Osteocyte (in vitro differentiated cells): ENCODE data around the gene TATDN2. TPM values are rescaled to one million over a fixed set of nuclear protein-coding genes. Genes with fewer than 3 reads are reported as not detected.

Source experiments
- DNase-seq: peaks from one replicate; pipeline ENCODE4 v3.0.0; 2021; ENCODE audit warnings: mixed read lengths; ENCODE audit not compliant: unreplicated experiment; ENCODE audit errors: extremely low spot score
- H3K27ac Mint-ChIP-seq: one replicate; pipeline ENCODE4 v1.8.0; 2021; ENCODE audit warnings: mild to moderate bottlenecking, mixed read lengths; ENCODE audit not compliant: unreplicated experiment
- H3K27me3 Mint-ChIP-seq: one replicate; pipeline ENCODE4 v1.8.0; 2021; ENCODE audit warnings: mixed read lengths; ENCODE audit not compliant: unreplicated experiment
- H3K36me3 Mint-ChIP-seq: one replicate; pipeline ENCODE4 v1.8.0; 2021; ENCODE audit warnings: mixed read lengths; ENCODE audit not compliant: unreplicated experiment
- H3K4me1 Mint-ChIP-seq: one replicate; pipeline ENCODE4 v1.8.0; 2021; ENCODE audit warnings: mixed read lengths; ENCODE audit not compliant: unreplicated experiment
- H3K4me3 Mint-ChIP-seq: one replicate; pipeline ENCODE4 v1.8.0; 2021; ENCODE audit warnings: mild to moderate bottlenecking, moderate library complexity, mixed read lengths; ENCODE audit not compliant: unreplicated experiment
- H3K9me3 Mint-ChIP-seq: one replicate; pipeline ENCODE4 v1.8.0; 2021; ENCODE audit warnings: mixed read lengths; ENCODE audit not compliant: unreplicated experiment
- total RNA-seq: library from RNA; stranded (reverse); gene quantifications from 2 replicates; pipeline ENCODE4 v1.2.1, GENCODE V29; 2021
- TF ChIP-seq, protein P1 (sequence below): fragments of 200-600 bp; sonication (generic); IDR thresholded peaks from 2 replicates; pipeline ENCODE4 v1.5.0; 2021; ENCODE audit warnings: antibody characterized with exemption, mild to moderate bottlenecking, moderate library complexity

The TATDN2 gene
- total RNA-seq, 1 donor from 2014 or later: 33.8 TPM

DNA sequence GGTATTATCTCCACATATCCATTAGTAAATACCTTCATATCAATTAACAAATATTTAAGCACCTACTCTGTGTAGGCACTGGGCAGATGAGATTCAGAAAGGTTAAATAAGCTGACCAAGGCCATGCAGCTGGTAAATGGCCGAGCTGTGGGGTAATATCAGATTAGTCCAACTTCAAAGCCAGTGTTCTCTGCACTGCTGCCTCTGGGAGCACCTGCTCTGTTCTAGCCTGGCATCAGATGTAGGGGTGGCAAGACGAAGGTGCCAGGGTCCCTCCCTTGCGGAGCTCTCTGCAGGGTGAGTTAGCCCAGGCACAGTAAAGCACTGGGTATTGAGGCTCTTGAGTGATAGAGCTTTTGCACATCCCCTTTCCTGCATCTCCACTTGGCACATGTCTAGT, 5.5 kb downstream of the TATDN2 start:
- DNase-seq: no peak
- Mint-ChIP-seq H3K4me1 (peaks cover 20% of the 10 kb centered on the region), H3K36me3 (peaks cover 34% of the 10 kb centered on the region), H3K9me3 (no peaks in the 10 kb centered on the region), H3K27ac (no peak overlapping the region), H3K27me3 (no peaks in the 10 kb centered on the region), H3K4me3 (no peak overlapping the region)
- TF ChIP-seq, protein P1, sequence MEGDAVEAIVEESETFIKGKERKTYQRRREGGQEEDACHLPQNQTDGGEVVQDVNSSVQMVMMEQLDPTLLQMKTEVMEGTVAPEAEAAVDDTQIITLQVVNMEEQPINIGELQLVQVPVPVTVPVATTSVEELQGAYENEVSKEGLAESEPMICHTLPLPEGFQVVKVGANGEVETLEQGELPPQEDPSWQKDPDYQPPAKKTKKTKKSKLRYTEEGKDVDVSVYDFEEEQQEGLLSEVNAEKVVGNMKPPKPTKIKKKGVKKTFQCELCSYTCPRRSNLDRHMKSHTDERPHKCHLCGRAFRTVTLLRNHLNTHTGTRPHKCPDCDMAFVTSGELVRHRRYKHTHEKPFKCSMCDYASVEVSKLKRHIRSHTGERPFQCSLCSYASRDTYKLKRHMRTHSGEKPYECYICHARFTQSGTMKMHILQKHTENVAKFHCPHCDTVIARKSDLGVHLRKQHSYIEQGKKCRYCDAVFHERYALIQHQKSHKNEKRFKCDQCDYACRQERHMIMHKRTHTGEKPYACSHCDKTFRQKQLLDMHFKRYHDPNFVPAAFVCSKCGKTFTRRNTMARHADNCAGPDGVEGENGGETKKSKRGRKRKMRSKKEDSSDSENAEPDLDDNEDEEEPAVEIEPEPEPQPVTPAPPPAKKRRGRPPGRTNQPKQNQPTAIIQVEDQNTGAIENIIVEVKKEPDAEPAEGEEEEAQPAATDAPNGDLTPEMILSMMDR: no peak

DNA sequence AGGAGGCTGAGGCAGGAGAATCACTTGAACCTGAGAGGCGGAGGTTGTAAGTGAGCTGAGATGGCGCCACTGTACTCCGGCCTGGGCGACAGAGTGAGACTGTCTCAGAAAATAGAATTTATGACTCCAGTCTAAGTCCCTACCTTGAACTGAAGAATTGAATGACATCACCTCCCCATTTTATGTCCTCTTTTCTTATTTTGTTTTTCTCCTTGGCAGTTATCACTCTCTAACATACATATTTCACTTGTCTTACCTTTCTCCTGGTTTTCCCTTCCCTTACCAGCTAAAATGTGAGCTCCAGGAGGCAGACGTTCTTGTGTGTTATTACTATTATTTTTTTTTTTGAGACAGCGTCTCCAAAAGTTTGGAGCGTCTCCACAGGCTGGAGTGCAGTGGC, 7.6 kb downstream of the TATDN2 start:
- Mint-ChIP-seq H3K27ac (no peak overlapping the region), H3K27me3 (no peaks in the 10 kb centered on the region), H3K9me3 (no peaks in the 10 kb centered on the region), H3K4me3 (no peak overlapping the region), H3K4me1 (peaks cover 5% of the 10 kb centered on the region), H3K36me3 (peaks cover 40% of the 10 kb centered on the region)
- no peak for DNase-seq
- TF ChIP-seq, protein P1: no peak

DNA sequence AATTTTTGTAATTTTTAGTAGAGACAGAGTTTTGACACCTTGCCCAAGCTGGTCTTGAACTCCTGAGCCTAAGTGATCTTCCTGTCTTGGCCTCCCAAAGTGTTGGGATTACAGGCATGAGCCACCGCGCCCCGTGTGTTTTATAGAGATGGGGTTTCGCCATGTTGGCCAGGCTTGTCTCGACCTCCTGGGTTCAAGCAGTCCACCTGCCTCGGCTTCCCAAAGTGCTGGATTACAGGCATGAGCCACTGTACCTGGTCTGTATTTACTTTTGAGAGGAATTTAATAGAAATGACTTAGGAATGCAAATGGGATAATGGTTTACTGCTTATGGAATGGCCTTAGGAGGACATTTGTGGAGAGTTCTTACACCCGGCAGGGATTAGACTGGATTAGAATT, 10.8 kb downstream of the TATDN2 start:
- peaks cover 46% of the 10 kb centered on the region for H3K36me3 Mint-ChIP-seq
- no peaks in the 10 kb centered on the region for H3K9me3 Mint-ChIP-seq
- TF ChIP-seq, protein P1: no peak
- peaks cover 11% of the 10 kb centered on the region for H3K4me1 Mint-ChIP-seq
- no peaks in the 10 kb centered on the region for H3K27me3 Mint-ChIP-seq
- no peak overlapping the region for H3K4me3 Mint-ChIP-seq
- no peak overlapping the region for H3K27ac Mint-ChIP-seq
- DNase-seq: no peak

DNA sequence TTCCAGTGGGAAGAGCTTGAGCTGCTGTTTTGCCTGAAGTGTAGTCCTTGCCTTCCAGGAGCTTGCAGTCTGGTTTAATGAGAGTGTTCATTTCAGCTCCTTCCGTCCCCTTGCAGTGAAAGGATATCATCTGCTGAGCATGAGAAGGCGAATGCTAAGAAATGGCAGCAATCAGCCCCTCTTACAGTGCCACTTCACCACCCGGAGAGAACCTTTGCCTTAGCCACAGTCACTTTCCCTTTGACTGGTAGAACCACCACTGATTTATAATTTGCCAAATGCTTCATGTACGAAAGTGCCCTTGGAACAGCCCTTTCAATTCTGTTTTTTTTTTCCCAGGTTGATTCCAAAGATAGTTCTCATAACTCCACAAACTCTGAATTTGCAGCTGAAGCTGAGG, 11.5 kb downstream of the TATDN2 start:
- Mint-ChIP-seq H3K4me1 (peaks cover 14% of the 10 kb centered on the region), H3K36me3 (peaks cover 47% of the 10 kb centered on the region), H3K4me3 (no peak overlapping the region), H3K9me3 (no peaks in the 10 kb centered on the region), H3K27me3 (no peaks in the 10 kb centered on the region), H3K27ac (no peak overlapping the region)
- DNase-seq: no peak
- TF ChIP-seq, protein P1: no peak

DNA sequence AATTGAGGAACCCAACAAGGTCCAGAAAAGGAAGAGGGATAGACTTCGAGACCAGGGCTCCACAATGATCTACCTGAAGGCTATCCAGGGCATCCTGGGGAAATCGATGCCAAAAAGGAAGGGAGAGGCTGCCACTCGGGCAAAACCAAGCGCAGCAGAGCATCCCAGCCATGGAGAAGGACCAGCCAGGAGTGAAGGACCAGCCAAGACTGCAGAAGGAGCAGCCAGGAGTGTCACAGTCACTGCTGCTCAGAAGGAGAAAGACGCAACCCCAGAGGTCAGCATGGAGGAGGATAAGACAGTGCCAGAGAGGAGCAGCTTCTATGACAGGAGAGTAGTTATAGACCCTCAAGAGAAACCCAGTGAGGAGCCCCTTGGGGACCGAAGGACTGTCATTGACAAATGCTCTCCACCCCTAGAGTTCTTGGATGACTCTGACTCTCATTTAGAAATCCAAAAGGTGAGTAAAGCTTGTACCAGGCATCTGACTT, 12.0 kb downstream of the TATDN2 start:
- H3K9me3 Mint-ChIP-seq: no peaks in the 10 kb centered on the region

More for the DNA sequence above, 12.0 kb downstream of the TATDN2 start:
- no peak for DNase-seq
- Mint-ChIP-seq H3K36me3 (peaks cover 47% of the 10 kb centered on the region), H3K4me1 (peaks cover 14% of the 10 kb centered on the region), H3K27me3 (no peaks in the 10 kb centered on the region), H3K27ac (no peak overlapping the region), H3K4me3 (no peak overlapping the region)
- TF ChIP-seq, protein P1: no peak
